H1 (cell line): ENCODE results near the gene BTRC. TPM values are rescaled to one million over a fixed set of nuclear protein-coding genes. Genes with fewer than 3 reads are reported as not detected.

ENCODE experiments used
- CTCF ChIA-PET: fragments of 300-600 bp; sonication (Branson Sonifier 250); formaldehyde crosslinking; loops from one replicate; lab custom pipeline; 2021; ENCODE audit not compliant: partially characterized antibody; lab: Charles Lee
- POLR2A ChIA-PET: fragments of 300-600 bp; sonication (Branson Sonifier 250); formaldehyde crosslinking; loops from one replicate; lab custom pipeline; 2021; ENCODE audit warnings: inconsistent platforms; ENCODE audit not compliant: partially characterized antibody; lab: Charles Lee
- DNase-seq, 2 experiments: peaks; one replicate each; pipeline versions ENCODE4 v3.0.0 to v3.0.0-alpha.2; 2010 to 2022; ENCODE audit warnings: low spot score in 2 of 2, low read depth in 1 of 2, mixed read lengths in 1 of 2
- FAIRE-seq: peaks from 2 replicates; lab custom pipeline; 2011; peaks lifted over from hg19 to GRCh38; lab: Jason Lieb, UNC
- H2AFZ ChIP-seq: 2 replicates; pipeline ENCODE4 v1.8.1; 2012; ENCODE audit warnings: low read length, inconsistent platforms
- H2AK5ac ChIP-seq: 2 replicates; pipeline ENCODE4 v1.6.1; 2013; ENCODE audit warnings: low read depth, low read length
- H2BK120ac ChIP-seq: replicated peaks from 2 replicates; pipeline ENCODE3; 2013; ENCODE audit warnings: low read depth, low read length, inconsistent platforms
- H2BK12ac ChIP-seq: 2 replicates; pipeline ENCODE4 v1.6.1; 2013; ENCODE audit warnings: low read depth, low read length
- H2BK15ac ChIP-seq: 2 replicates; pipeline ENCODE4 v1.6.1; 2013; ENCODE audit warnings: low read length
- H2BK20ac ChIP-seq: 2 replicates; pipeline ENCODE4 v1.6.1; 2013; ENCODE audit warnings: low read length
- H2BK5ac ChIP-seq: 2 replicates; pipeline ENCODE4 v1.6.1; 2013; ENCODE audit warnings: low read depth, low read length
- H3K14ac ChIP-seq: 2 replicates; pipeline ENCODE4 v1.6.1; 2013; ENCODE audit warnings: inconsistent platforms; ENCODE audit not compliant: insufficient read length
- H3K18ac ChIP-seq: 2 replicates; pipeline ENCODE4 v1.6.1; 2013; ENCODE audit warnings: low read length; ENCODE audit errors: extremely low read depth
- H3K23ac ChIP-seq: 2 replicates; pipeline ENCODE4 v1.6.1; 2013; ENCODE audit warnings: inconsistent platforms; ENCODE audit not compliant: insufficient read length
- H3K23me2 ChIP-seq: 2 replicates; pipeline ENCODE4 v1.6.1; 2013; ENCODE audit warnings: low read depth, low read length
- H3K27ac ChIP-seq: 2 replicates; pipeline ENCODE4 v1.6.1; 2011; ENCODE audit warnings: low read depth, low read length, inconsistent platforms
- H3K27me3 ChIP-seq, 4 experiments: replicated peaks in 1 of 4; 1 replicate in 1 of 4; 2 replicates in 3 of 4; pipeline versions ENCODE4 v1.6.1 to v1.8.1; 2011 to 2013; ENCODE audit warnings: low read length in 3 of 4, mild to moderate bottlenecking in 3 of 4, inconsistent platforms in 2 of 4, mixed read lengths in 2 of 4, moderate library complexity in 1 of 4; ENCODE audit not compliant: control insufficient read depth in 3 of 4, insufficient read depth in 3 of 4; ENCODE audit errors: extremely low read depth in 1 of 4
- H3K36me3 ChIP-seq, 4 experiments: 2 replicates each; pipeline versions ENCODE4 v1.6.1 to v1.8.1; 2011 to 2013; ENCODE audit warnings: mild to moderate bottlenecking in 4 of 4, low read length in 3 of 4, moderate library complexity in 2 of 4, control low read depth in 1 of 4, inconsistent platforms in 1 of 4; ENCODE audit not compliant: insufficient read depth in 4 of 4, control insufficient read depth in 2 of 4
- H3K4ac ChIP-seq: replicated peaks from 2 replicates; pipeline ENCODE3; 2013; ENCODE audit warnings: low read length, low read depth, mixed read lengths, inconsistent platforms; ENCODE audit not compliant: insufficient read length
- H3K4me1 ChIP-seq, 4 experiments: replicated peaks in 1 of 4; 1 replicate in 1 of 4; 2 replicates in 3 of 4; pipeline versions ENCODE4 v1.6.1 to v1.8.1; 2011 to 2013; ENCODE audit warnings: low read length in 3 of 4, inconsistent platforms in 2 of 4, mixed read lengths in 1 of 4; ENCODE audit not compliant: insufficient read depth in 4 of 4, control insufficient read depth in 3 of 4
- H3K4me2 ChIP-seq, 2 experiments: 2 replicates each; pipeline versions ENCODE4 v1.6.1 to v1.8.1; 2011 to 2013; ENCODE audit warnings: low read depth in 2 of 2, low read length in 2 of 2, control low read depth in 1 of 2, inconsistent platforms in 1 of 2, mild to moderate bottlenecking in 1 of 2; ENCODE audit not compliant: insufficient read depth in 1 of 2
- H3K4me3 ChIP-seq, 4 experiments: fragments of 200-600, 300-600 bp in 1 of 4; sonication (generic), shearing (Covaris generic), sonication (Bioruptor Twin) in 1 of 4; 2 replicates each; pipeline versions ENCODE4 v1.5.1 to v1.8.1; 2011 to 2016; ENCODE audit warnings: low read length in 4 of 4, low read depth in 3 of 4, control low read depth in 2 of 4, inconsistent platforms in 2 of 4, mild to moderate bottlenecking in 2 of 4, mixed read lengths in 1 of 4, moderate library complexity in 1 of 4; ENCODE audit not compliant: insufficient read depth in 2 of 4; ENCODE audit errors: extremely low read depth in 1 of 4
- H3K56ac ChIP-seq: replicated peaks from 2 replicates; pipeline ENCODE3; 2013; ENCODE audit warnings: low read depth, mild to moderate bottlenecking, mixed read lengths, low read length, inconsistent platforms; ENCODE audit not compliant: insufficient read length
- H3K79me1 ChIP-seq: 2 replicates; pipeline ENCODE4 v1.6.1; 2013; ENCODE audit warnings: low read depth, low read length, control low read depth
- H3K79me2 ChIP-seq, 2 experiments: 2 replicates each; pipeline versions ENCODE4 v1.6.1 to v1.8.1; 2012 to 2013; ENCODE audit warnings: low read length in 2 of 2, mild to moderate bottlenecking in 2 of 2, inconsistent platforms in 1 of 2; ENCODE audit not compliant: insufficient read depth in 2 of 2, control insufficient read depth in 1 of 2
- H3K9ac ChIP-seq, 4 experiments: replicated peaks in 1 of 4; 1 replicate in 1 of 4; 2 replicates in 3 of 4; pipeline versions ENCODE4 v1.6.1 to v1.8.1; 2011 to 2013; ENCODE audit warnings: low read depth in 3 of 4, low read length in 3 of 4, control low read depth in 2 of 4, mild to moderate bottlenecking in 2 of 4, moderate library complexity in 2 of 4, inconsistent platforms in 1 of 4; ENCODE audit errors: extremely low read depth in 1 of 4
- H3K9me3 ChIP-seq, 2 experiments: 2 replicates each; pipeline versions ENCODE4 v1.6.1 to v1.8.1; 2012 to 2013; ENCODE audit warnings: mild to moderate bottlenecking in 2 of 2, moderate library complexity in 2 of 2, control low read depth in 1 of 2, inconsistent platforms in 1 of 2, low read depth in 1 of 2, low read length in 1 of 2, mixed read lengths in 1 of 2; ENCODE audit not compliant: insufficient read depth in 2 of 2
- H4K20me1 ChIP-seq, 2 experiments: replicated peaks in 1 of 2; 2 replicates each; pipeline versions ENCODE3 to v1.8.1; 2011 to 2013; ENCODE audit warnings: inconsistent platforms in 2 of 2, low read length in 2 of 2, mild to moderate bottlenecking in 1 of 2; ENCODE audit not compliant: insufficient read depth in 2 of 2, control insufficient read depth in 1 of 2
- H4K5ac ChIP-seq: 2 replicates; pipeline ENCODE4 v1.6.1; 2013; ENCODE audit warnings: low read length, low read depth, mixed read lengths, inconsistent platforms; ENCODE audit not compliant: insufficient read length
- H4K8ac ChIP-seq: 2 replicates; pipeline ENCODE4 v1.8.0; 2013; ENCODE audit warnings: mild to moderate bottlenecking, moderate library complexity, low read length, inconsistent platforms; ENCODE audit not compliant: insufficient read depth; ENCODE audit errors: extremely low read depth
- H4K91ac ChIP-seq: replicated peaks from 2 replicates; pipeline ENCODE3; 2013; ENCODE audit warnings: low read length, mixed read lengths, inconsistent platforms; ENCODE audit not compliant: insufficient read length
- RAD21 ChIP-seq, 2 experiments: IDR thresholded peaks in 1 of 2; conservative IDR thresholded peaks in 1 of 2; 2 replicates each; pipeline ENCODE4 v1.6.1; 2011; ENCODE audit warnings: low read depth in 2 of 2, low read length in 2 of 2, improper control_type of control experiment in 1 of 2, inconsistent platforms in 1 of 2, mild to moderate bottlenecking in 1 of 2, moderate library complexity in 1 of 2
- SRF ChIP-seq: IDR thresholded peaks from 2 replicates; pipeline ENCODE4 v1.6.1; 2011; ENCODE audit warnings: mild to moderate bottlenecking, low read depth, low read length, moderate library complexity
- WGBS, 2 experiments: shearing (Covaris generic) in 1 of 2; methylation state at CpG; one replicate each; pipeline versions ENCODE4 v1.1.6 to v1.1.7; 2013 to 2015; ENCODE audit warnings: low lambda C conversion rate in 2 of 2, mixed read lengths in 2 of 2, inconsistent platforms in 1 of 2, low coverage in 1 of 2, missing lambda C conversion rate in 1 of 2; ENCODE audit not compliant: insufficient replicate concordance in 2 of 2, insufficient coverage in 1 of 2, insufficient read length in 1 of 2; ENCODE audit errors: extremely low coverage in 1 of 2, missing lambda C conversion rate in 1 of 2; 5-methylcytosine and 5-hydroxymethylcytosine counted together
- polyA plus RNA-seq, 7 experiments: library from polyadenylated mRNA; depleted of rRNA in 3 of 7; stranded (reverse) in 5 of 7; unstranded in 2 of 7; fragments of >200 nt in 5 of 7; fragments of 200-250 nt in 2 of 7; gene quantifications; 1 replicate in 5 of 7; 2 replicates in 1 of 7; 4 replicates in 1 of 7; pipeline versions ENCODE4 v1.2.1 to v1.2.3, GENCODE V29; 2011 to 2013; ENCODE audit warnings: missing spikeins in 2 of 7, mixed read lengths in 2 of 7
- total RNA-seq: library from RNA; stranded (reverse); fragmentation: NEBNext Ultra II Directional; extraction: Animal tissue kit (Norgen Biotek cat#: 25700); gene quantifications from 2 replicates; pipeline ENCODE4 v1.2.1, GENCODE V29; 2021
- TF ChIP-seq, protein P1 (sequence below), 3 experiments: IDR thresholded peaks; 1 replicate in 2 of 3; 2 replicates in 1 of 3; pipeline versions ENCODE4 v1.5.1 to v1.6.1; 2011; ENCODE audit warnings: low read length in 3 of 3, mild to moderate bottlenecking in 3 of 3, inconsistent platforms in 2 of 3, low read depth in 1 of 3, moderate library complexity in 1 of 3; ENCODE audit not compliant: insufficient read depth in 1 of 3; ENCODE audit errors: control extremely low read depth in 1 of 3

The BTRC gene
- total and polyA plus RNA-seq, 2 of the 8 experiments (the other 6 are each of a cell fraction or from before 2014, with no cell fraction given) = 9.9 to 24.7 TPM

DNA sequence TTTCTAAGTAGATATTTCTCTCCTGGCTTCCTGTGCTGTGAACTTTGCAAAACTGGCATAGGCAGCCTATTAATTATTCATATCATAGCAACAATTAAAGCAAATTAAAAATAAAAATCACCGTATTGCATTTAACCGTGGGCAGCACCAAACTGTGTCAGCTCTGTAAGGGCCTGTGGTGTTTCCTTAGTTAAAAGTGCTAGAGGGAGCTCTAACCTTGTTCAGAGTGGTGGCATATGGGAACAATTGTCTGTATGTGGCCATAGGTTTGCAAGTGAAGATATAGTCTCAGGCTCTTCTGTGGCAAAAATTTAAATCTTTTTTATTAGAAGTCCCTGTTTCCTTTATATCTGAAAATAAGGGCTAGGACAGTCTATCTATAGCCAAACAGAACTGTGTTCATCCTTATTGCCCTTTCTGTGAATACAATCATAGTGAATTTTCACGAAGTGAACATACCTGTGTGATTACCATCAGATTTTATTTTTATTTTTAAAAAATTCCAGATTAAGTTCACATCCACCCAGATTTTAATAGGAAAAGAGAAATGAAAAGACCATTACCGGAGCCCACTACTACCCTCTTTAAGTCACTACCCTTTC, 141.5 kb downstream of the BTRC start:
- Histone ChIP-seq H3K36me3 (no peaks in the 10 kb centered on the region), H3K23ac (no peak overlapping the region), H4K5ac (no peak overlapping the region), H2BK12ac (no peak overlapping the region), H2BK120ac (no peak overlapping the region), H3K4me1 (peaks cover 0 to 4% (median 0%) of the 10 kb centered on the region in 4 experiments; a peak in 2 of 7 replicates), H4K20me1 (no peaks in the 10 kb centered on the region), H3K4me3 (no peak overlapping the region), H3K79me1 (no peaks in the 10 kb centered on the region), H3K23me2 (no peaks in the 10 kb centered on the region), H3K14ac (no peak overlapping the region), H3K18ac (no peak overlapping the region), H2AFZ (no peak overlapping the region), H3K56ac (no peak overlapping the region)
- CTCF ChIA-PET = interaction anchor here (0.7 to 2.4 kb wide), 8 partner anchors 12 to 49 kb away, joined by 3 to 12 read pairs (median 3); no protein-coding TSS in a partner anchor
- DNase-seq = no peak
- 76% methylated on average over 4 of the region's 4 CpGs; no CpG with 5 or more reads in 1 of the 2 experiments for WGBS, 2 experiments
- TF ChIP-seq, protein P1, sequence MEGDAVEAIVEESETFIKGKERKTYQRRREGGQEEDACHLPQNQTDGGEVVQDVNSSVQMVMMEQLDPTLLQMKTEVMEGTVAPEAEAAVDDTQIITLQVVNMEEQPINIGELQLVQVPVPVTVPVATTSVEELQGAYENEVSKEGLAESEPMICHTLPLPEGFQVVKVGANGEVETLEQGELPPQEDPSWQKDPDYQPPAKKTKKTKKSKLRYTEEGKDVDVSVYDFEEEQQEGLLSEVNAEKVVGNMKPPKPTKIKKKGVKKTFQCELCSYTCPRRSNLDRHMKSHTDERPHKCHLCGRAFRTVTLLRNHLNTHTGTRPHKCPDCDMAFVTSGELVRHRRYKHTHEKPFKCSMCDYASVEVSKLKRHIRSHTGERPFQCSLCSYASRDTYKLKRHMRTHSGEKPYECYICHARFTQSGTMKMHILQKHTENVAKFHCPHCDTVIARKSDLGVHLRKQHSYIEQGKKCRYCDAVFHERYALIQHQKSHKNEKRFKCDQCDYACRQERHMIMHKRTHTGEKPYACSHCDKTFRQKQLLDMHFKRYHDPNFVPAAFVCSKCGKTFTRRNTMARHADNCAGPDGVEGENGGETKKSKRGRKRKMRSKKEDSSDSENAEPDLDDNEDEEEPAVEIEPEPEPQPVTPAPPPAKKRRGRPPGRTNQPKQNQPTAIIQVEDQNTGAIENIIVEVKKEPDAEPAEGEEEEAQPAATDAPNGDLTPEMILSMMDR (IDR thresholded peaks at IDR 0.05; ENCODE audit: control extremely low read depth in 1 of 3, insufficient read depth in 1 of 3, low read depth in 1 of 3, low read length in 3 of 3) = peak in 2 of 3 experiments; percentile 53 to 64; a peak in 3 of 4 replicates
- peak; percentile 65 to 71 for TF ChIP-seq RAD21 (IDR thresholded peaks at IDR 0.05 in 1 of 2, conservative IDR thresholded peaks at IDR 0.05 in 1 of 2; ENCODE audit: low read depth in 2 of 2, low read length in 2 of 2)
- no peak for TF ChIP-seq SRF
- TF ChIP-seq, all 59 proteins: peak for 2
- no peaks in the 10 kb centered on the region for H3K9me3 ChIP-seq
- H4K8ac ChIP-seq = no peak overlapping the region
- FAIRE-seq = peak; percentile 75
- H2BK20ac ChIP-seq = no peak overlapping the region
- no peaks in the 10 kb centered on the region for H3K27me3 ChIP-seq
- no peaks in the 10 kb centered on the region for H3K79me2 ChIP-seq
- H4K91ac ChIP-seq = no peak overlapping the region
- H3K27ac ChIP-seq = no peak overlapping the region
- no peak overlapping the region for H3K9ac ChIP-seq
- POLR2A ChIA-PET = no interaction called here
- no peak overlapping the region for H2AK5ac ChIP-seq
- no peak overlapping the region for H2BK15ac ChIP-seq
- H3K4ac ChIP-seq = no peak overlapping the region
- no peak overlapping the region for H3K4me2 ChIP-seq
- H2BK5ac ChIP-seq = no peak overlapping the region
